AG04450 (cell line): ENCODE data around the gene CASP14. TPM values are rescaled to one million over a fixed set of nuclear protein-coding genes. Genes with fewer than 3 reads are reported as not detected.

ENCODE experiments used
- CTCF ChIA-PET: fragments of 300-600, 350-600 bp; formaldehyde crosslinking; extraction: SDS; loops from one replicate; lab custom pipeline; 2022; ENCODE audit warnings: antibody characterized with exemption, inconsistent platforms; lab: Charles Lee
- POLR2A ChIA-PET: fragments of 350-600 bp; formaldehyde crosslinking; extraction: SDS; loops from one replicate; lab custom pipeline; 2021; ENCODE audit warnings: antibody characterized with exemption, inconsistent platforms; lab: Yijun Ruan, JAX
- DNase-seq: peaks from one replicate; pipeline ENCODE4 v3.0.0-alpha.2; 2011; ENCODE audit warnings: low read depth, low spot score
- H3K27ac ChIP-seq: one replicate; pipeline ENCODE4 v1.5.1; 2012; ENCODE audit warnings: low read depth, low read length, control low read depth
- H3K27me3 ChIP-seq: one replicate; pipeline ENCODE4 v1.6.0; 2012; ENCODE audit warnings: low read length; ENCODE audit not compliant: control insufficient read depth, insufficient read depth
- H3K4me3 ChIP-seq: 2 replicates; pipeline ENCODE4 v1.5.1; 2011; ENCODE audit warnings: mild to moderate bottlenecking, low read depth, low read length, control low read depth
- H3K9me3 ChIP-seq: 2 replicates; pipeline ENCODE4 v1.5.1; 2012; ENCODE audit warnings: low read length; ENCODE audit not compliant: control insufficient read depth, insufficient read depth
- polyA plus RNA-seq: library from polyadenylated mRNA; depleted of rRNA; stranded (reverse); fragments of >200 nt; gene quantifications from 2 replicates; pipeline ENCODE4 v1.2.3, GENCODE V29; 2011
- TF ChIP-seq, protein P1 (sequence below): IDR thresholded peaks from 2 replicates; pipeline ENCODE4 v1.5.1; 2011; ENCODE audit warnings: low read depth, low read length, control low read depth, inconsistent platforms

The CASP14 gene
- polyA plus RNA-seq, 1 experiment: not detected

DNA sequence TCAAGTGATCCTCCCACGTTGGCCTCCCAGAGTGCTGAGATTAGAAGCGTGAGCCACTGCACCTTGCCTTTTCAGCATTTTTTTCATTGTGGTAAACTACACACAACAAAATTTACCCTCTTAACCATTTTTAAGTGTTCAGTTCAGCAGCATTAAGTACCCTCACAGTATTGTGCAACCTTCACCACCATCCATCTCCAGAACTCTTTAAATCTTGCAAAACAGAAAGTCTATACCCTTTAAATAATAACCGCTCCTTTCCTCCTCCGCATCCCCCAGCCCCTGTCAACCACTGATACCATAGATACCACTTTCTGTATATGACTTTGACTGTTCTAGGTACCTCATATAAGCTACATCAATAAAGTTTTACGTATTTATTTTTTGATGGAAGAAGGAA is 20.8 kb upstream of the CASP14 start:
- POLR2A ChIA-PET: no interaction called here
- no peak for DNase-seq
- Histone ChIP-seq H3K9me3 (no peaks in the 10 kb centered on the region), H3K27me3 (peaks cover 2% of the 10 kb centered on the region), H3K27ac (no peak overlapping the region), H3K4me3 (no peak overlapping the region)
- CTCF ChIA-PET: no interaction called here
- TF ChIP-seq, protein P1, sequence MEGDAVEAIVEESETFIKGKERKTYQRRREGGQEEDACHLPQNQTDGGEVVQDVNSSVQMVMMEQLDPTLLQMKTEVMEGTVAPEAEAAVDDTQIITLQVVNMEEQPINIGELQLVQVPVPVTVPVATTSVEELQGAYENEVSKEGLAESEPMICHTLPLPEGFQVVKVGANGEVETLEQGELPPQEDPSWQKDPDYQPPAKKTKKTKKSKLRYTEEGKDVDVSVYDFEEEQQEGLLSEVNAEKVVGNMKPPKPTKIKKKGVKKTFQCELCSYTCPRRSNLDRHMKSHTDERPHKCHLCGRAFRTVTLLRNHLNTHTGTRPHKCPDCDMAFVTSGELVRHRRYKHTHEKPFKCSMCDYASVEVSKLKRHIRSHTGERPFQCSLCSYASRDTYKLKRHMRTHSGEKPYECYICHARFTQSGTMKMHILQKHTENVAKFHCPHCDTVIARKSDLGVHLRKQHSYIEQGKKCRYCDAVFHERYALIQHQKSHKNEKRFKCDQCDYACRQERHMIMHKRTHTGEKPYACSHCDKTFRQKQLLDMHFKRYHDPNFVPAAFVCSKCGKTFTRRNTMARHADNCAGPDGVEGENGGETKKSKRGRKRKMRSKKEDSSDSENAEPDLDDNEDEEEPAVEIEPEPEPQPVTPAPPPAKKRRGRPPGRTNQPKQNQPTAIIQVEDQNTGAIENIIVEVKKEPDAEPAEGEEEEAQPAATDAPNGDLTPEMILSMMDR: no peak

DNA sequence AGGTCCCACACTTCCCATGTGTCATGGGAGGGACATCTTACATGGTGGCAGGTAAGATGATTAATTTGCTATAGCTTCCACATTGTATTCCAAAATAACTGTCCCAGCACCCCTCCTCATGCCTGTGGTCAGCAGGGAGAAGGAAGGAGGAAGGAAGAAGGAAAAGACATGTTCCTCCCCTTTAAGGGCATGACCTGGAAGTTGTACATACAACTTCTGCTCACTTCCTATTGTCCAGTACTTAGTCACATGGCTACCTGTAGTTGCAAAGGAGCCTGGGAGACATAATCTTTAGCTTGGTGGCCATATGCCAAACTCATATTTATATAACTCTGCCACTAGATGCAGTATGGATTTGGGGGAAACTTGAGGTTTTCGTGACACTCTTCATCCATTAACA is 17.6 kb upstream of the CASP14 start:
- CTCF ChIA-PET: no interaction called here
- Histone ChIP-seq H3K4me3 (no peak overlapping the region), H3K27ac (no peak overlapping the region), H3K9me3 (no peaks in the 10 kb centered on the region), H3K27me3 (no peaks in the 10 kb centered on the region)
- no peak for DNase-seq
- TF ChIP-seq, protein P1: no peak
- POLR2A ChIA-PET: no interaction called here

DNA sequence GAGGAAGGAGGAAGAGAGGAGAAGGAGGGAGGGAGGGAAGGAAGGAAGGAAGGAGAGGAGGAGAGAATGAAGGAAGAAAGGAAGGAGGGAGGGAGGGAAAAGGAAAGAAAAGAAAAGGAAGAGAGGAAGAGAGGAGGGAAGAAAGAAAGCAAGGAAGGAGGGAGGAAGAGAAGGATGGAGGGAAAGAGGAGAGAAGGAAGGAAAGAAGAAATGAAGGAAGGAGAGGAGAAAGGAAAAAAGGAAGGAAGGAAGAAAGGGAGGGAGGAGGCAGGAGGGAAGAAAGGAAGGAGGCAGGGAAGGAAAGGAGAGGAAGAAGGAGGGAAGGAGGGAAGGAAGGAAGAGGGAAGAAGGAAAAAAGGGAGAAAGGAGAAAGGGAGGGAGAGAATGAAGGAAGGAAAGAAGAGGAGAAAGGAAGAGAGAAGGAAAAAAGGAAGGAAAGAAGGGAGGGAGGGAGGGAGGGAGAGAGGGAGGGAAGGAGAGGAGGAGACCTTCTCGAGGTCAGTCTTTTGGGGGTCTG is 13.4 kb upstream of the CASP14 start:
- DNase-seq: no peak
- CTCF ChIA-PET: no interaction called here
- H3K27me3 ChIP-seq: no peaks in the 10 kb centered on the region
- H3K4me3 ChIP-seq: no peak overlapping the region
- POLR2A ChIA-PET: no interaction called here
- H3K9me3 ChIP-seq: no peaks in the 10 kb centered on the region
- H3K27ac ChIP-seq: no peak overlapping the region
- TF ChIP-seq, protein P1: no peak

DNA sequence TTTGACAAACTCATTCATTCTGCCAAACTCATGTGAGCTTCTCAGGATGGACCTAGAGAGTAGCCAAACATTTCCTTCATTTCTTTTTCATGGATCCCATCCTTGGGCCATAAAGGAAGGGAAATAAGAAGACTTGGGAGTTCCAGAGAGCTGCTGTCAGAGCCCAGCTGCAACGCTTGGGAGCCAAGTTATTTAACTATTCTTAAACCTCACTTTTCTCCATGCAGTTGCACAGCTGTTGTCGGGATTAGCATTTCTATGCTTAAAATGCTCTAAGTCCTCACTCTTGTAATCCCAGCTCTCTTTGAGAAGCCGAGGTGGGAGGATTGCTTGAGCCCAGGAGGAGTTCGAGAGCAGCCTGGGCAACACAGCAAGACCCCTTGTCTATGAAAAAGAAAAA is 11.7 kb upstream of the CASP14 start:
- Histone ChIP-seq H3K9me3 (no peaks in the 10 kb centered on the region), H3K27ac (no peak overlapping the region), H3K27me3 (no peaks in the 10 kb centered on the region), H3K4me3 (no peak overlapping the region)
- TF ChIP-seq, protein P1: no peak
- ChIA-PET POLR2A (no interaction called here), CTCF (no interaction called here)
- no peak for DNase-seq

DNA sequence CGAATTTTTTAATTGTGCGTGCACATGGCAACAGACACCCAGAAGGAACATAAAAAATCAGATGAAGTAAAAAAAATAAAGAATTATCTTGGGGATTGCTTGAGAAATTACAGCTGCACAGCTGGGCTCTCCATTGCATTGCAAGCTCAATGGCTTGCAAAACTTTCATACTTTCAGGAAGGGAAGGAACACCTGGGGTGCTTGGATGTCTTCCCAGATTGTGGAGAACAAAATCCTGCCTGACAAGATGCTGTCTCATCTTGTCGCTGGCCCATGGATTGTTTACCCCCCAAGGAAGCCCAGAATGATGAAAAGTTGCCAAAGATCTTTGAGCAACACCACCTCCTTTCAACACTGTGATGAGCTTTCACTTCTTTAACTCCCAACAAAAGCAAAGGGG is 11.0 kb upstream of the CASP14 start:
- Histone ChIP-seq H3K27me3 (no peaks in the 10 kb centered on the region), H3K9me3 (no peaks in the 10 kb centered on the region), H3K4me3 (no peak overlapping the region), H3K27ac (no peak overlapping the region)
- TF ChIP-seq, protein P1: no peak
- ChIA-PET POLR2A (no interaction called here), CTCF (no interaction called here)
- DNase-seq: no peak
